HG02763 (cell line): ENCODE data around the gene GAREM1.
"Not testable (repeated sequence)": the region's sequence is repeated elsewhere in the genome, so short reads cannot be mapped to it uniquely, and the experiment has no call there.

Experiments
- ATAC-seq: cut with Tn5 transposase; IDR thresholded peaks from one replicate; pipeline ENCODE4 v1.9.1; 2021; ENCODE audit warnings: mild to moderate bottlenecking, moderate library complexity; ENCODE audit not compliant: unreplicated experiment

The GAREM1 gene

GRCh38 chr18:32267463-32267862 lies 203.2 kb downstream of the GAREM1 start:
- ATAC-seq, result no peak

GRCh38 chr18:32264401-32264800 lies 206.3 kb downstream of the GAREM1 start:
- no peak for ATAC-seq

- no peak for ATAC-seq
These were observed 208.6 kb downstream of the GAREM1 start for GRCh38 chr18:32262092-32262491.

GRCh38 chr18:32261003-32261402 lies 209.7 kb downstream of the GAREM1 start:
- no peak for ATAC-seq

- no peak for ATAC-seq
These were observed 211.1 kb downstream of the GAREM1 start for GRCh38 chr18:32259553-32259952.

- no peak for ATAC-seq
These were observed 212.0 kb downstream of the GAREM1 start for GRCh38 chr18:32258558-32259204.

GRCh38 chr18:32258148-32258547 lies 212.5 kb downstream of the GAREM1 start:
- no peak for ATAC-seq

GRCh38 chr18:32257084-32257785 lies 213.4 kb downstream of the GAREM1 start:
- ATAC-seq, result no peak

- ATAC-seq, result no peak
These were observed 215.1 kb downstream of the GAREM1 start for GRCh38 chr18:32255570-32255969.

- no peak for ATAC-seq
These were observed 218.4 kb downstream of the GAREM1 start for GRCh38 chr18:32252141-32252860.

GRCh38 chr18:32251466-32251865 lies 219.2 kb downstream of the GAREM1 start:
- ATAC-seq, result no peak

- ATAC-seq, result no peak
These were observed 221.3 kb downstream of the GAREM1 start for GRCh38 chr18:32249147-32249929.

GRCh38 chr18:32244881-32245280 lies 225.8 kb downstream of the GAREM1 start:
- ATAC-seq, result no peak

- ATAC-seq, result no peak
These were observed 227.3 kb downstream of the GAREM1 start for GRCh38 chr18:32243358-32243757.

GRCh38 chr18:32242395-32242794 lies 228.3 kb downstream of the GAREM1 start:
- ATAC-seq, result no peak

- ATAC-seq, result no peak
These were observed 231.9 kb downstream of the GAREM1 start for GRCh38 chr18:32238635-32239268.

GRCh38 chr18:32237049-32237448 lies 233.6 kb downstream of the GAREM1 start:
- no peak for ATAC-seq

GRCh38 chr18:32233348-32233747 lies 237.3 kb downstream of the GAREM1 start:
- not testable (repeated sequence) for ATAC-seq

- ATAC-seq, result no peak
These were observed 251.2 kb downstream of the GAREM1 start for GRCh38 chr18:32219431-32220018.

- no peak for ATAC-seq
These were observed 254.3 kb downstream of the GAREM1 start for GRCh38 chr18:32216390-32216789.
